HG03442 (cell line): ENCODE measurements around the gene ARSB.
"Not testable (repeated sequence)": the region's sequence is repeated elsewhere in the genome, so short reads cannot be mapped to it uniquely, and the experiment has no call there.

Experiments used
- ATAC-seq: cut with Tn5 transposase; IDR thresholded peaks from one replicate; pipeline ENCODE4 v1.9.1; 2021; ENCODE audit warnings: mild to moderate bottlenecking, moderate library complexity; ENCODE audit not compliant: unreplicated experiment

The ARSB gene

GRCh38 chr5:78905084-78905938 lies 79.8 kb downstream of the ARSB start:
- ATAC-seq = peak; percentile 57

GRCh38 chr5:78903861-78904260 lies 81.2 kb downstream of the ARSB start:
- no peak for ATAC-seq

GRCh38 chr5:78903353-78903752 lies 81.8 kb downstream of the ARSB start:
- no peak for ATAC-seq

DNA sequence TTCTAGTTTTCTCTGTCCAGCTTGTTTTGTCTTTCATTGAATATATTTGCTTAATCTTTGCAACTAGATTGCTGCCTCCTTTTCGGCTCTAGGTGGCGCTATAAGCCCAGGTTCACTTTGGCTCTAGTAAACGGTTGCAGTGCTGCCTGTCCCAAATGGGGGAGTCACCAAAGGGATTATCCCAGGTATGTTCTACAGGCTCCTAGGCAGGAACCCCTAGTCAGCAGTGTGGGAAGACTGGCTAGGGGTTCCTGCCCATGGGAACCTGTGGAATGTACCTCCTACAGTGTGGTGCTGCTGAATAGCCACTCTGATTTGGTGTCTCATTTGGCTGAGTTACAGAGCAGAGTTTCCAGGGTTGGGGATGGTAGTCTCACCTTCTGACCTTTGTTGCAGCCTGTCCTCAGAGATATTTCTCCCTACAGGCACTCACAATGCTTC lies 85.2 kb downstream of the ARSB start:
- ATAC-seq = no peak

DNA sequence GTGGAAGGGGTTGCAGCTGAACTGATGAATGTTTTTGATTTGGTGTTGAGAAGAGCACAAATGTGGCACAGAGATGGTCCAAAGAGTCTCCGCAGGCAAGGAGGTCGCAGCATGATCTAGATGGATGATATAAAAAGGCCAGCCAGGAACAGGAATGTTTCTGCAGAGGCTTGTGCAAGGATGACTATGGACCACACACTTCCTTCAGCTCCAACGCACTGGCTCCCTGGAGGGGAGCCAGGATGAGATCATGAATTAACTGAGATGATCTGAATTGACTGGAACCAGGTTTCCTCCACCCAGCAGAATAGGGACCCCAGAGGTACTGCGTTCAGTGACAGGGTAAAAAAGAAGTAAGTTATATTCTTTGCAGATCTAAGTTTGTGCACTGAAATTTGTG lies 89.0 kb downstream of the ARSB start:
- no peak for ATAC-seq

DNA sequence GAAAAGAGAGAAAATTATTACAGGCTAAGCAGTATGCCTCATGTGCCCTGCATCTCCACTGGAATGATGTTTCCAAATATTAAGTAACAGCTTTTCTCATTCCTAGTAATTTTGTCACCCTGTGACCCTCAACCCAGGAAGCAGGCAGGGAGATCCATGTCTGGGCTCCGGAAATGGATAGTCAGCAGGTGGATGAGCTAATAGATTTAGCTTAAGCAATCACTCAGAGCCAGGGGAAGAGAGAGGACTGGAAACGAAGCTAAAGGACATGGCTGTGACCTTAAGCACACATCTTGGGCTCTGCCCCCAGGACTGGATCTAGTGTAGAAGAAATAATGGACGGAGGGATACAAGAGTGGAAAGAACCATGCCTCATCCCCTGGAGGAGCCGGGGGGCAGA lies 89.5 kb downstream of the ARSB start:
- no peak for ATAC-seq

DNA sequence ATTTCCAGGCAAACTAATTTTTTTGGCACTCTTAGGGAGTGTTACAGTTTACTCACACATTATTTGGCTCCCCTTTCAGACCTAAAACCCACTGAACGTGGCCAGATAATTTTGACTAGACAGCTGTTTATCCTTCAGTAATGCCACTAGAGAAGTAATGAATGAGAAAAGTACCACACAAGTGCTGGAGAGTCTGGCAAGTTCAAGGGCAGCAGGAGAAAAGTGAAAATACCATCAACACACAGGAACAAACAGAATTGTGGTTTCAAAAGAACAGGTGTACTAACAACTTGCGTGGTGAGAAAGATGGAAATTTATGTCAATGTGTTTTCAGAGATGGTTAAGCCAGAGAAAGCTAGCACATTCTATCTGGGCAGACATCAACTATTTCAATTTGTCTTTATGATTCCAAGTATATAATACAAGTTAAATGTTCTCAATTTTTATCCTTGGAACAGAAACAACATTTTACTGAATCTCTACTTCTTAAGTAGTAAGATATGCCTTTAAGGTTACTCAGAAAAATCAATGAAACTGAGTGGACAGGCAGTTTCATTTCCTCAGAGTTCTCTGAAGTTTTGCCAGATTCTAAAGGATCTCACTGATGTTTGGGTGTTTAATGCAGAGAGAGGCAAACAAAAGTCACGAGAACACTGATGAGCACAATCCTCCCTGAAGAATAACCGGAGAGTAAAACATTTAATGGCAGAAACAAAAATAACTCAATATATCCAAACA lies 91.0 kb downstream of the ARSB start:
- no peak for ATAC-seq

GRCh38 chr5:78890667-78891379 lies 94.3 kb downstream of the ARSB start:
- no peak for ATAC-seq

- ATAC-seq = no peak
These were observed 95.6 kb downstream of the ARSB start for GRCh38 chr5:78889369-78890140.

DNA sequence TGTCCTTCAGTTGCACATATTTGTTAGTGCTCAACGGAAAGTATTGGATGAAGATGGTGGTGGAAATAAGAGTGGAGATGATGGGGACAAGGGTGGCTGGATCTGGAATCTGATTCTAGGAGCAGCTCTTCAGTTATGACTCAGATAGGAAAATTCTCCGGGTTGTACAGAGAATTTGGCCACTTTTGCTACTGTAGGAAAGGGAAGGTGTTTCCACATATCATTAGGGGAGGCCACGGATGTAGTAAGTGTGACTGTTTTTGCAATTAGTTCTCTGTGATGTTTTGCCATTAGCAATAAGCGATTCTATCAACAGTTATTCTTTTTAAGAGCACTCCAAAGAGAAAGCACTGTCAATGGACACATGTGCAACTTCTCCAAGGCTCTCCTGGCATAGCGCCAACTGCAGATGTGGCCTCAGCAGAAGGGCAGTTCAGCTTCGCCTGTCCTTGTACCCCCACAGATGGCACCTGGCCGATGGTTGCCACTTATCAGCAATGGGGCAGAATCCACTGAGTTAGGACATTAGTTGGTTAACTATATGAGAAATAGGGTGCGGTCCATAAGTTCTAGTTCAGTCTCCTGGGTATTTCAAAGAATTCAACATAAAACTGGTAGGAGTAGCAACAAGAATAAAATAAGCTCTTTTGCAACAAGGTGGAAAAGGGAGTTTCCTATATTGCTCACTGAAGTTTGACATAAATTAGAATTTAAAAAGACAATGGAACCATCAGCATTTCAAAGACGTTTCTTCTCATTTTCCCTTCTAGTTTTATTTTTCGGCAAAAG lies 96.3 kb downstream of the ARSB start:
- no peak for ATAC-seq

DNA sequence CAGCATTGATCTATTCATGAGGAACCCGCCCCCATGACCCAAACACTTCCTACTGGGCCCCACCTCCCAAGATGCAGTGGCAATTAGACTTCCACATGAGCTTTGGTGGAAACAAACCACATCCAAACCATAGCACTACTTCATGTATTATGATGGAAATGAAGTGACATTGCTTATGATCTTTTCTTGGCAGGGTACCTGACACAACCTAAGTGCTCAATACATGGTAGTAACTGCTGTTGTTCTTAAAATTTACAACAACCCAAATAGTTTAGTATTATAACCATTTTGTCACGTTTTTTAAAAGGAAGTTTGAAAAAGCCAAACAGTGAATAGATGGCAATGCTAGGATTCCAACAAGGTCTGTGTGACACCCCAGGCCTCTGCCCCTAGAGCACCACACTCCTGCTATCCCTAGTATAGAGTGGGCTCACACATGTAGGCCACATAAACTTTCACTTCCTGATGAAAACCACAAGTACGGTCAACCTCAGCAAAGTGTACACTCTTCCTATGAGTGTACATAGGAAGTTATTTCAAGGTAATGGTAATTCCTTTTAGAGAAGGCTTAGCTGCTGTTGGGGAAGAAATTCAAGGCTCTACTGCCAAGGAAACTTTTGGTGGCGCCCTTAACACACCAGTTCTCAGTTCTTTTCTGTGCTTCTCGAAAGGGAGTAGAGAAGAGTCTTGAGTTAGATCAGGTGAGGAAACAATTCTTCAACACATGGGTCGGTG lies 97.6 kb downstream of the ARSB start:
- ATAC-seq = peak; percentile 98

DNA sequence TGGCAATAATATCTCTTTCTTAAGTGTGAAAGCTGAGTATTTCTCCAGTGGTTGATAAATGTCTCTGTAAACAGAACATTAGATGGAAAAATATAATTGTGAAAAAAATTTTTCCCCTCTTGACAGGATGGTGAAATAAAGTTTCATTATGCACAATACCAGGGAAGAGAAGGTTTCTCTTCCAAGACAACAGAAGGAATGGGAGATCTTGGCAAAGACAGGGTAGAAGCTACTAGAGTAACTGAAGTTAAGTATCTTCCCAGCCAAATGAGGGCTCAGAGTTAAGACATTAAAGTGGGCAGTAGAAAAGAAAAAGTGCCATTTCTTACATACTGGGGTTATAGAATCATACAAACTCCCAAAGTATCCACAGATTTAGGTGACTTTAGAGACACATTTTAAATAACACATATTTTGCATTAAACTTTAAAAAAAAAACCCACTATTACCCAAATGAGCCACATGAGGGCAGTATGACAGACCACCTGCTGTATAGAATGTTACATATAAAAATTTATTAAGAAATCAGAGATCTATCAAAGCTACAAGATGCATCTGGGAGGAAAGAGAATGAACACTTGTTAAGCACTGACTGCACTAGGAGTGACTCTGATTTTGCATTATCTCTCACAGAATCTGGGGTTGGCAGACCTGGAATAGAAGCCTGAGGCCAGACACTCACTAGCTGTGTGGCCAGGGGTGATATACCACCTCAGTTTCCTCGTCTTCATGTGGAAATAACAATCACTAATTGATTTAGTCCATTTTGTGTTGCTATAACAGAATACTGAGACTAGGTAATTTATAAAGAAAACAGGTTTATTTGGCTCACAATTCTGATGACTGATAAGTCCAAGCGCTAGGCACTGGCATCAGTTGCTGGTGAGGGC lies 98.5 kb downstream of the ARSB start:
- ATAC-seq = no peak

DNA sequence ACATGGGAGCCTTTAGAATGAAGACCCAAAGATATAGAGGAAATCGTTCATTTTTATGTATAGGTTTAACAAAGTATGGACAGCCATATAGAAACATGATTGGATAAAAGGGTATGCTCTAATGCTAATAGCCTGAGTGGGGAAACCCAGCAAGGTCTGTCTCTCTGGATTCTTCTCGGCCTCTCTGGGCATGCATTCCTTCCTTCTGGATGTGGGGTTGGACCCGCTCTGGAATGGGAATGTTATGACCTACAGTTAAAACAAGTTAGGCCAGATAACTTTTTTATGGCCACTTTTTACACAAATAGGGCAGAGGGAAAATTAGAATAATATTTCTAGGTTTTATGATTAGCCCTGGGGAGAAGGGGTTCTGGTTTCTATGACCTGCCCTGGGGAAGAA lies 103.2 kb downstream of the ARSB start:
- ATAC-seq = no peak

DNA sequence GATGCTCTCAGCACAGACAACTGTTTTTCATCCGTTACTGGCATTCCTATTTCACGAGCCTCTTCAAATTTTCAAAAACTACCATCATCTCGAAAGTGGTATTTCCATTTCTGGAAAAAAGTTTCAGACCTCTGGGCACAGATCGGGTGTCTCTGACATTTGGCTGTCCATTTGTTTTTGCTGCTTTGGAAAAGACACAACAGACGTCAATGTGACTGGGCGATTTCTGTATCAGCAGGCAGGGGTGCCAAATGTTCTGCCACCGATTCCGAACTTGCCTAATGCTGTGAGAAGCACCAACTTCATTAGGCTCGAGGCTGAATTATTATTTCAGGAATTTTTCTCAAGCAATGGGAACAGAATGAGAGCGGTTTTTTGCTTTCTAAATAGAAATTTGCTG lies 105.6 kb downstream of the ARSB start:
- ATAC-seq = no peak

GRCh38 chr5:78866076-78866475 lies 119.0 kb downstream of the ARSB start:
- ATAC-seq = not testable (repeated sequence)

GRCh38 chr5:78858364-78858763 lies 126.7 kb downstream of the ARSB start:
- no peak for ATAC-seq

DNA sequence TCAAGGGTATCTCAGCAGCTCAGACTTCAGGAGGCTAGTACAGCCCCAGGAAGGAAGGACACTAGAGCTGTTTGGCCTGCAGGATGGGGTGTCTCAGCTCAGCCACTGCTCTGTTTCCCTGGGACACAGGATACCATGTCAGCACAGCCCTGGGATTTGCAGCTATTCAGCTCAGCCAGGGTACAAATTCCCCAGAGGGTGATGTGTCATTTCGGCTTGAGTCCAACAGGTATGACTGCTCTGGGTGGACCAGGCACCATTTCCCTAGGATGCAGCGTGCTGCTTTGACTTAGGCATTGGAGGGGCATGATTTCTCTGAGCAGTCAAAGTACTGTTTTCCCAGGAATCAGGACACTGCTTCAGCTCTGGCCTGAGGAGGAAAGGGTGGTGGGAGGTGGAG lies 130.1 kb downstream of the ARSB start:
- no peak for ATAC-seq

GRCh38 chr5:78851891-78852290 lies 133.2 kb downstream of the ARSB start:
- not testable (repeated sequence) for ATAC-seq
